DOHH2 (cell line): ENCODE results near the gene DELE1.

Source experiments
- H3F3A ChIP-seq: fragments of 200-600 bp; sonication (generic), shearing (Covaris generic); 2 replicates; pipeline ENCODE4 v1.6.0; 2016; ENCODE audit warnings: antibody characterized with exemption, mild to moderate bottlenecking; ENCODE audit not compliant: control insufficient read depth, insufficient read depth
- H3K27ac ChIP-seq: fragments of 200-600 bp; sonication (generic); 2 replicates; pipeline ENCODE4 v1.5.1; 2014; ENCODE audit warnings: low read depth, mild to moderate bottlenecking, low read length, moderate library complexity
- H3K27me3 ChIP-seq: fragments of 200-600 bp; sonication (generic); 2 replicates; pipeline ENCODE4 v1.6.1; 2014; ENCODE audit warnings: mild to moderate bottlenecking, low read length, mixed read lengths; ENCODE audit not compliant: control insufficient read depth
- H3K36me3 ChIP-seq: fragments of 200-600 bp; sonication (generic); 2 replicates; pipeline ENCODE4 v1.6.1; 2014; ENCODE audit warnings: mild to moderate bottlenecking, low read length, moderate library complexity, mixed read lengths; ENCODE audit not compliant: control insufficient read depth
- H3K4me1 ChIP-seq: fragments of 200-600 bp; sonication (generic); 2 replicates; pipeline ENCODE4 v1.6.1; 2014; ENCODE audit warnings: mild to moderate bottlenecking, low read length, mixed read lengths; ENCODE audit not compliant: control insufficient read depth
- H3K4me2 ChIP-seq: fragments of 200-600 bp; sonication (generic); 2 replicates; pipeline ENCODE4 v1.6.0; 2014; ENCODE audit warnings: mild to moderate bottlenecking, low read length, moderate library complexity
- H3K4me3 ChIP-seq: fragments of 200-600 bp; sonication (generic); 2 replicates; pipeline ENCODE4 v1.5.1; 2014; ENCODE audit warnings: mild to moderate bottlenecking, low read length, mixed read lengths
- H3K79me2 ChIP-seq: fragments of 200-600 bp; sonication (generic); 2 replicates; pipeline ENCODE4 v1.6.1; 2014; ENCODE audit warnings: mild to moderate bottlenecking, low read length, mixed read lengths; ENCODE audit not compliant: control insufficient read depth
- H3K9me2 ChIP-seq: fragments of 200-600 bp; sonication (generic); replicated peaks from 2 replicates; pipeline ENCODE4 v1.6.1; 2014; ENCODE audit warnings: mild to moderate bottlenecking, low read length, mixed read lengths; ENCODE audit not compliant: control insufficient read depth
- H3K9me3 ChIP-seq: fragments of 200-600 bp; sonication (generic); 2 replicates; pipeline ENCODE4 v1.6.1; 2014; ENCODE audit warnings: antibody characterized with exemption, low read length, mixed read lengths; ENCODE audit not compliant: control insufficient read depth, insufficient read depth
- H4K20me1 ChIP-seq: fragments of 200-600 bp; sonication (generic); 2 replicates; pipeline ENCODE4 v1.6.0; 2014; ENCODE audit warnings: low read depth, mild to moderate bottlenecking, antibody characterized with exemption, low read length, moderate library complexity; ENCODE audit not compliant: control insufficient read depth, insufficient read depth
- CTCF ChIP-seq: fragments of 200-600 bp; sonication (generic); IDR thresholded peaks from one replicate; pipeline ENCODE4 v1.5.1; 2014; ENCODE audit warnings: antibody characterized with exemption, mild to moderate bottlenecking, low read depth, low read length; ENCODE audit not compliant: poor library complexity, severe bottlenecking
- EZH2phosphoT487 ChIP-seq: fragments of 200-600 bp; sonication (generic); IDR thresholded peaks from 2 replicates; pipeline ENCODE4 v1.6.1; 2017; ENCODE audit warnings: borderline replicate concordance, mild to moderate bottlenecking, antibody characterized with exemption, low read length, moderate library complexity, mixed read lengths

Gene DELE1

GRCh38 chr5:141879426-141879759, 44.3 kb upstream of the DELE1 start:
- Histone ChIP-seq H3K4me1 (peaks cover 18% of the 10 kb centered on the region), H3K27me3 (peaks cover 81% of the 10 kb centered on the region), H3K9me2 (no peaks in the 10 kb centered on the region), H3K4me2 (peak overlapping the region; percentile 64), H3K36me3 (no peaks in the 10 kb centered on the region), H4K20me1 (no peaks in the 10 kb centered on the region), H3K27ac (no peak overlapping the region), H3K9me3 (no peaks in the 10 kb centered on the region), H3F3A (no peaks in the 10 kb centered on the region), H3K79me2 (no peaks in the 10 kb centered on the region), H3K4me3 (no peak overlapping the region)
- TF ChIP-seq CTCF (peak; percentile 59), EZH2phosphoT487 (no peak)

- H3K36me3 ChIP-seq: no peaks in the 10 kb centered on the region
- H3K27ac ChIP-seq: no peak overlapping the region
- no peak overlapping the region for H3K4me3 ChIP-seq
- no peak overlapping the region for H3K4me2 ChIP-seq
- H3K27me3 ChIP-seq: peaks cover 79% of the 10 kb centered on the region
- no peaks in the 10 kb centered on the region for H3K79me2 ChIP-seq
- H3F3A ChIP-seq: no peaks in the 10 kb centered on the region
- H4K20me1 ChIP-seq: no peaks in the 10 kb centered on the region
- no peak for TF ChIP-seq CTCF
- no peak for TF ChIP-seq EZH2phosphoT487
- H3K9me3 ChIP-seq: no peaks in the 10 kb centered on the region
- no peaks in the 10 kb centered on the region for H3K9me2 ChIP-seq
- peaks cover 18% of the 10 kb centered on the region for H3K4me1 ChIP-seq
Observed at GRCh38 chr5:141879941-141880738, 43.5 kb upstream of the DELE1 start.

- H3F3A ChIP-seq: no peaks in the 10 kb centered on the region
- no peaks in the 10 kb centered on the region for H3K9me3 ChIP-seq
- no peaks in the 10 kb centered on the region for H3K9me2 ChIP-seq
- H3K4me3 ChIP-seq: no peak overlapping the region
- H3K27ac ChIP-seq: no peak overlapping the region
- H3K4me2 ChIP-seq: no peak overlapping the region
- no peaks in the 10 kb centered on the region for H4K20me1 ChIP-seq
- no peak for TF ChIP-seq CTCF
- TF ChIP-seq EZH2phosphoT487: no peak
- H3K4me1 ChIP-seq: peaks cover 18% of the 10 kb centered on the region
- no peaks in the 10 kb centered on the region for H3K79me2 ChIP-seq
- no peaks in the 10 kb centered on the region for H3K36me3 ChIP-seq
- H3K27me3 ChIP-seq: peaks cover 68% of the 10 kb centered on the region
Observed at GRCh38 chr5:141880961-141881801, 42.5 kb upstream of the DELE1 start.
